Measurements from ENCODE around the gene ACAP1. TPM values are rescaled to one million over a fixed set of nuclear protein-coding genes. Genes with fewer than 3 reads are reported as not detected.
A peak's percentile ranks its signal among the peaks of the same experiment; 100 is the strongest.
"Not testable (repeated sequence)": the region's sequence is repeated elsewhere in the genome, so short reads cannot be mapped to it uniquely, and the experiment has no call there.

The ACAP1 gene
- total RNA-seq, 1 donor from 2014 or later, result 262 TPM

DNA sequence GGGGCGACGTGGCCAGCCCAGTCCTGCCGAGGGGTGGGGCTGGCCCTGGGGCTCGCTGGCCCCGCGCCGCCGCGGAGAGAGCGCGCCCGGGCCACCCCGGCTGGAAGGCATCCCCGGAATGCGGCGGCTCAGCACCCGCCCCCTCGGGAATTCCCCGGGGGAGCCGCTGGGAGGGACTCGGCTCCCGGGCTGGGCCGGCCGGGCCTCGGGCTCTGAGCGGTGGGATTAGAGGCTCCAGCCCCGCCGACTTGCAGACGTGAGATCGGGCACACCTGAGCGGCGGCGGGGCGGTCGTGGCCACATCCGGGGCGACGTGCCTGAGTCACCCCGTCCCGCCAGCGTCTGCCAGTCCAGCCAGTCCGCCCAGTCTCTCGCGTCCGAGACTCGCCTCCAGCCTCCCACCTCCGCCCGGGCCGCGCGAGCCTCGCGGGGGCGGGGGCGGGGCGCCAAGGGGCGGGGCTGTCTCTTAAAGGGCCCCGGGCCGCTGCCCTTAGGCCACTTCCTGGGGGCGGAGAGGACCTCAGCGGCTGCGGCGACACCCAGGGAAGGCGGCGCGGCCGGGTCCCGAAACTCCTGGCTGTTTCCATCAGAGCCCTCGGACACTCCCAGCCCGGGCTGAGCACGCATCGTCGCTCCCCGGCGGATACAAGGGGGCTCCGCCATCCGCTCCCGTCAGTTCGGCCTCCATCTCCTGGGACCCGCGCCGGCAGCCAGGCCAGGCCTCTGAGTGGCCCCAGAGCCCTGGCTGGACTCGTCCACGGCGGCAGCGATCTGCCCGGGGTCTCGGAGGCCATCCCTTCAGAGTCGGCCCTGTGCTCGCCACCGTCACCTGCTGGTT lies 15.6 kb downstream of the ACAP1 start, which contains the start of gene KCTD11:
Gene KCTD11 (plus strand): TSS at position 498 of the 838 bp plus-strand sequence.
- DNase-seq, result peak; percentile 94
- H3K27me3 Mint-ChIP-seq, result no peaks in the 10 kb centered on the region
- H3K27ac Mint-ChIP-seq, result peak within 1 kb of the TSS; percentile 92
- no peaks in the 10 kb centered on the region for H3K9me3 Mint-ChIP-seq
- H3K4me3 Mint-ChIP-seq, result peak within 1 kb of the TSS; percentile 88
- H3K4me1 Mint-ChIP-seq, result peaks cover 33% of the 10 kb centered on the region
- H3K36me3 Mint-ChIP-seq (ENCODE audit: low read depth), result peaks cover 35% of the 10 kb centered on the region
- intact Hi-C loops (cut with micrococcal nuclease), result loop anchor here (1.0 to 5.0 kb wide), 5 partner anchors 15 to 130 kb away; partner anchors contain the start of genes ACAP1, POLR2A, SLC2A4 and SLC35G6

DNA sequence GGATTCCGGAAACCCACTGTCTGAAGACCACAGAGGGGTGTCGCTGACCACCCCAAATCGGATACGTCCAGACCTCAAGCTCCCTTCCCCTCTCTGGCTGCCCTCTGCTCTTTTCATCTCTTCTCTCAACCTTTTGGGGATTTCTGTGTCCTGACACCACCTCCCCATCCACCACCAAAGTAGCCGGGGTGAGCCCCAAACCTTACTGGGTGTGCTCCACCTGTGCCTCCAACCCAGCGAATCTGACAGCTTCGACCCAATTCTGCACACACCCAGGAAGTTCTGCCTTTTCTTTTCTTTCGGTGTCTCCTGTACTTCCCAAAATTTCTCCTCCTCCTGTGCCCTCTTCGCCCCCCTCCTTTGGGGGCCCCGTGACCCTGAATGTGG lies 16.2 kb downstream of the ACAP1 start:
- Mint-ChIP-seq H3K4me3 (peak overlapping the region; percentile 88), H3K27ac (peak overlapping the region; percentile 92), H3K27me3 (no peaks in the 10 kb centered on the region), H3K4me1 (peaks cover 33% of the 10 kb centered on the region), H3K36me3 (ENCODE audit: low read depth) (peaks cover 30% of the 10 kb centered on the region), H3K9me3 (no peaks in the 10 kb centered on the region)
- intact Hi-C loops (cut with micrococcal nuclease), result loop anchor here (2.0 to 5.0 kb wide), 3 partner anchors 52 to 130 kb away; partner anchors contain the start of genes POLR2A, SLC2A4, SLC35G6 and TMEM256
- no peak for DNase-seq

DNA sequence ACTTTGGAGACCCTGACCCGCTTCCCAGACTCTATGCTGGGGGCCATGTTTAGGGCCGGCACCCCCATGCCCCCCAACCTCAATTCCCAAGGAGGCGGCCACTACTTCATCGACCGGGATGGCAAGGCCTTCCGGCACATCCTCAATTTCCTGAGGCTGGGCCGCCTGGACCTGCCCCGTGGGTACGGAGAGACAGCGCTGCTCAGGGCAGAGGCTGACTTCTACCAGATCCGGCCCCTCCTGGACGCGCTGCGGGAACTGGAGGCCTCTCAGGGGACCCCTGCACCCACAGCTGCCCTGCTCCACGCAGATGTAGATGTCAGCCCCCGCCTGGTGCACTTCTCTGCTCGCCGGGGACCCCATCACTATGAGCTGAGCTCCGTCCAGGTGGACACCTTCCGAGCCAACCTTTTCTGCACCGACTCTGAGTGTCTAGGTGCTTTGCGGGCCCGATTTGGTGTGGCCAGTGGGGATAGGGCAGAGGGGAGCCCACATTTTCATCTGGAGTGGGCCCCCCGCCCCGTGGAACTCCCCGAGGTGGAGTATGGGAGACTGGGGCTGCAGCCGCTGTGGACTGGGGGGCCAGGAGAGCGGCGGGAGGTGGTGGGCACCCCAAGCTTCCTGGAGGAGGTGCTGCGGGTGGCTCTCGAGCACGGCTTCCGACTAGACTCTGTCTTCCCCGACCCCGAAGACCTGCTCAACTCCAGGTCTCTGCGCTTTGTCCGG lies 16.7 kb downstream of the ACAP1 start:
- DNase-seq, result no peak
- Mint-ChIP-seq H3K4me3 (peak overlapping the region; percentile 88), H3K4me1 (peaks cover 33% of the 10 kb centered on the region), H3K36me3 (ENCODE audit: low read depth) (peaks cover 25% of the 10 kb centered on the region), H3K27me3 (no peaks in the 10 kb centered on the region), H3K27ac (peak overlapping the region; percentile 92), H3K9me3 (no peaks in the 10 kb centered on the region)
- intact Hi-C loops (cut with micrococcal nuclease), result loop anchor here (2.0 to 5.0 kb wide), 3 partner anchors 52 to 129 kb away; partner anchors contain the start of genes POLR2A, SLC2A4, SLC35G6 and TMEM256

DNA sequence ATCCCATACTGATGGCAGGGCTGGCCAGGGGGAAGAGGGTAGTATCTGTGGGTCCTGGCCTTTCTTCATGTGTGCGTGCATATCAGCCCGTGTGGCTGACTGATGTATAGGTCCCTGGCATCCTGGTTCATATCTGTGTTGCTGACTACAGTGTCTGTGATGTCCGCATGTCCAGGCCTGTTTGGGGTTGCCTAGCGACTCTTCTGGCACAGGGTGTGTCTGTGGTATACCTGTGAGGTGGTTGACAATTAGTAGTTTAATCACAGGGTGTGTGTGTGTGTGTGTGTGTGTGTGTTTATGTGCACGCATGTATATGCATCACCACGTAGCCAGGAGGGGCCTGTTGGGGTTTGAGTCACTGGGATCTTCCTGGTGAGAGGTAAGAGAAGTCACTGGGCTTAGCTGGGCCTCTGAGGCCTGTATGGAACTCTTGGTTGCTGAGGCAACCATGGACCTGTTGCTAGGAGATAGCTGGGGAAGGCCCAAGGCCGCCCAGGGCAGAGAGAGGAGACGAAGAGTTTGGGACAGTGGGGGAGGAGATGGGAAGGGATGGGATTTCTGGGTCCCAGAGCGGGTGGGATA lies 18.0 kb downstream of the ACAP1 start:
- H3K9me3 Mint-ChIP-seq, result no peaks in the 10 kb centered on the region

DNA sequence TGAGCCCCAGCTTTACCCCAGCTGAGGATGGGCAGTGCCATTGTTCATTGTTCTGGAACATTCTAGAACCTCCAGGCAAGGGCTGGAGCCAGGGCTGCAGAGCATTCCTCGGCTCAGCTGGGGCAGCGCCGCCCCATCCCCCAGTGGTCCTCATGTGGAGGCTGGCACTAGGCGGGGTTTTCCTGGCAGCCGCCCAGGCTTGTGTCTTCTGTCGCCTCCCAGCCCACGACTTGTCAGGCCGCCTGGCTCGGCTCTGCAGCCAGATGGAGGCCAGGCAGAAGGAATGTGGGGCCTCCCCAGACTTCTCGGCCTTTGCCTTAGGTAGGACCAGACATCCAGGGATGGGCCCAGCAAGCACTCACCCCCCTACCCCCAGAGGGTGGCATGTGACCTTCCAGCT lies 18.7 kb downstream of the ACAP1 start, which contains the start of gene TMEM95:
Gene TMEM95 (plus strand): TSS at position 104 of the 400 bp plus-strand sequence. CDS start 49 bp downstream, at position 153.
- no peaks in the 10 kb centered on the region for H3K9me3 Mint-ChIP-seq
- H3K4me1 Mint-ChIP-seq, result peaks cover 24% of the 10 kb centered on the region
- peak; percentile 67 for DNase-seq
- H3K36me3 Mint-ChIP-seq (ENCODE audit: low read depth), result peaks cover 13% of the 10 kb centered on the region
- intact Hi-C loops (cut with micrococcal nuclease), result no loop called here
- H3K27ac Mint-ChIP-seq, result peak within 1 kb of the TSS; percentile 81
- no peaks in the 10 kb centered on the region for H3K27me3 Mint-ChIP-seq
- peak within 1 kb of the TSS; percentile 36 for H3K4me3 Mint-ChIP-seq

More for the DNA sequence above, 18.0 kb downstream of the ACAP1 start:
- Mint-ChIP-seq H3K27me3 (no peaks in the 10 kb centered on the region), H3K4me3 (peak overlapping the region; percentile 36), H3K27ac (peak overlapping the region; percentile 81), H3K4me1 (peaks cover 28% of the 10 kb centered on the region), H3K36me3 (ENCODE audit: low read depth) (peaks cover 18% of the 10 kb centered on the region)
- DNase-seq, result peak; percentile 74
- intact Hi-C loops (cut with micrococcal nuclease), result loop anchor here (5.0 kb wide), 1 partner anchor 128 kb away; the partner anchor contains the start of genes POLR2A and SLC35G6

DNA sequence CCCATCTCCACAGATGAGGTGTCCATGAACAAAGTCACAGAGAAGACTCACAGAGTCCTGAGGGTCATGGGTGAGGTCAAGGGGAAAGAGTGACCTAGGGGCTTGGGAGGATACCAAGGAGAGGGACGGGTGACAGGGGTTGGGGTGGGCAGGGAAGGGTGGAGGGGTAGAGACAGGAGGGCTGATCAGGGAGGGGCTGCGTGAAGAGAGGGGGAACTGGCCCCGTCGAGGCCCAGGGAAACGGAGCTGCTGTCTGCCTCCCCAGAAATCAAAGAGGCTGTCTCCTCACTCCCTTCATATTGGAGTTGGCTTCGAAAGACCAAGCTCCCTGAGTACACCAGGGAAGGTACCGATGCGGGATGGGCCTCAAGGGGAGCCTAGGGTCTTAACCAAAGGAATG lies 19.2 kb downstream of the ACAP1 start:
- no peak overlapping the region for H3K27ac Mint-ChIP-seq
- H3K4me3 Mint-ChIP-seq, result no peak overlapping the region
- H3K27me3 Mint-ChIP-seq, result no peaks in the 10 kb centered on the region
- DNase-seq, result no peak
- H3K9me3 Mint-ChIP-seq, result no peaks in the 10 kb centered on the region
- H3K36me3 Mint-ChIP-seq (ENCODE audit: low read depth), result peaks cover 10% of the 10 kb centered on the region
- intact Hi-C loops (cut with micrococcal nuclease), result no loop called here
- peaks cover 24% of the 10 kb centered on the region for H3K4me1 Mint-ChIP-seq

DNA sequence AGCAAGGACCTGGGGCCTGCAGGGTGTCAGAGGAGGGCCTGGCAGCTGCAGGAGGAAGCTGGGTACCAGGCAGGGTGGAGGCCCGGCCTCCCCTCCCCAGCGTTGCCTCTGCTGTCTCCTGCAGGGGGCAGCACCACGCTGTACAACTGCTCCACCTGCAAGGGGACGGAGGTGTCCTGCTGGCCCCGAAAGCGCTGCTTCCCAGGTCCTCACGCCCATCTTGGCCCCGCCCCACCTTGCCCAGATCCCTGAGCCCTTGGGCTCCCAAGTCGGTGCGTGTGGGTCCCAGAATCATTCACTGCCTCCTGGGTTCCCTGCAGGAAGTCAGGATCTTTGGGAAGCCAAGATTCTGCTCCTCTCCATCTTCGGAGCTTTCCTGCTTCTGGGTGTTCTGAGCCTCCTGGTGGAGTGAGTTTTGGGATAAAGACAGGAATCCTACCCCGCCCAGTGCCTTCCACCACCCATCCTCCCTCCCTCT lies 19.8 kb downstream of the ACAP1 start:
- H3K27ac Mint-ChIP-seq, result peak overlapping the region; percentile 73
- peaks cover 23% of the 10 kb centered on the region for H3K4me1 Mint-ChIP-seq
- peaks cover 9% of the 10 kb centered on the region for H3K36me3 Mint-ChIP-seq (ENCODE audit: low read depth)
- no peak overlapping the region for H3K4me3 Mint-ChIP-seq
- intact Hi-C loops (cut with micrococcal nuclease), result loop anchor here (1.0 to 2.0 kb wide), 4 partner anchors 39 to 331 kb away; partner anchors contain the start of genes PLSCR3, SENP3, TMEM102 and TP53
- H3K9me3 Mint-ChIP-seq, result no peaks in the 10 kb centered on the region
- DNase-seq, result peak; percentile 96
- H3K27me3 Mint-ChIP-seq, result no peaks in the 10 kb centered on the region

DNA sequence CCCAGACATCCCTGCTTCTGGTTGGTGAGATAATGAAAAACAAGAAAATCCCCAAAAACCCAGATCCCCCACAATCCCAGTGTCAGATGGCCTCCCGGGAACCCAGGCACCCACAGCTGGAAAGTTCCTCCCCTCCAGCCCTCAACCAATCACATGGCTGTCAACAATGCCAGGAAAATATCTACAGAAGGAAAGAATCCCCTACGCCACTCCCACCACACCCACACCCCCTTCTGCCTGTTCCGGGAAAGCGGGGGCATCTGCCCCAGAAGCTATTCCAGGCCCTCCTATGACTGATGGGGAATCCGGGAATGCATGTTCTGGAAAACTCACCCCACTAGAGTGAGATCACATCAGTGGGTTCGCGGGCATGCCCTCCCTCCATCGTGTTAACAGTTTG lies 20.4 kb downstream of the ACAP1 start:
- Mint-ChIP-seq H3K36me3 (ENCODE audit: low read depth) (peaks cover 6% of the 10 kb centered on the region), H3K27ac (no peak overlapping the region), H3K4me1 (peaks cover 21% of the 10 kb centered on the region), H3K4me3 (no peak overlapping the region), H3K9me3 (no peaks in the 10 kb centered on the region), H3K27me3 (no peaks in the 10 kb centered on the region)
- no peak for DNase-seq
- intact Hi-C loops (cut with micrococcal nuclease), result loop anchor here (1.0 to 2.0 kb wide), 4 partner anchors 38 to 330 kb away; partner anchors contain the start of genes PLSCR3, SENP3, TMEM102 and TP53

DNA sequence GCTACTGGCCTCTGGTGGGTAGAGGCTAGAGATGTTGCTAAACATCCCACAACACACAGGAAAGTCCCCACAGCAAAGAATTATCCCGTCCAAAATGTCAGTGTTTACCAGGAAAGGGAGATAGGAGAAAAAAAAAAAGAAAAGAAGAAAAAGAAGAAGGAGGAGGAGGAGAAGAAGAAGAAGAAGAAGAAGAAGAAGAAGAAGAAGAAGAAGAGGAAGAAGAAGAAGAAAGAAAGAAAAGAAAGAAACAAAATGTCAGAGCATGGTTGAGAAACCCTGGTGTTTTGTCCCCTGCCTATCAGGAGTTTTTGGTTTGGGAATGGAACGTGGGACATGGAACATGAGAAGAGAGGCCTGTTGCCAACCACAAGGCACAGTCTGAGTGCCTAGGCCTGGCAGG lies 21.1 kb downstream of the ACAP1 start:
- H3K4me3 Mint-ChIP-seq, result no peak overlapping the region
- peaks cover 5% of the 10 kb centered on the region for H3K36me3 Mint-ChIP-seq (ENCODE audit: low read depth)
- peaks cover 21% of the 10 kb centered on the region for H3K4me1 Mint-ChIP-seq
- DNase-seq, result no peak
- H3K9me3 Mint-ChIP-seq, result no peaks in the 10 kb centered on the region
- H3K27ac Mint-ChIP-seq, result no peak overlapping the region
- no peaks in the 10 kb centered on the region for H3K27me3 Mint-ChIP-seq
- intact Hi-C loops (cut with micrococcal nuclease), result loop anchor here (2.0 kb wide), 2 partner anchors 37 to 329 kb away; partner anchors contain the start of genes PLSCR3 and TP53

DNA sequence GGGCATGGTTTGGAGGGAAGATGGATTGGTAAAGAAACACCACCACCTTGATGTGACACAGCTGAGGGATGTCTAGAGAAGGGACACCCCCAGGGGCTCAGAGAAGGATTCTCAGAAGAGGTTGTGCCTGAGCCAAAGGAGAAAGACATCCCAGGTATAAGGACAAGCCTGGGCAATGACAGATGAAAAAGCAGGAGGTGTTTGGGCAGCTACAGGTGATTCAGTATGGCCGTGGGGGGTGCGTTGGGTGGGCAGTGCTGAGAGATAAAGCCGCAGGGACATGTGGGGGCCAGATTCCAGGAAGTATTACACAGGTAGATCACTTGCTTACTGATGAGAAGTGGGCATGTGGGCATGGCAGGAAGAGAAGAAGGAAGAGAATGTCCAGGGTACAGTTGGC lies 25.6 kb downstream of the ACAP1 start:
- H3K27me3 Mint-ChIP-seq, result no peaks in the 10 kb centered on the region
- H3K4me3 Mint-ChIP-seq, result no peak overlapping the region
- no peak for DNase-seq
- H3K36me3 Mint-ChIP-seq (ENCODE audit: low read depth), result no peaks in the 10 kb centered on the region
- intact Hi-C loops (cut with micrococcal nuclease), result no loop called here
- peaks cover 2% of the 10 kb centered on the region for H3K4me1 Mint-ChIP-seq
- no peaks in the 10 kb centered on the region for H3K9me3 Mint-ChIP-seq
- no peak overlapping the region for H3K27ac Mint-ChIP-seq

DNA sequence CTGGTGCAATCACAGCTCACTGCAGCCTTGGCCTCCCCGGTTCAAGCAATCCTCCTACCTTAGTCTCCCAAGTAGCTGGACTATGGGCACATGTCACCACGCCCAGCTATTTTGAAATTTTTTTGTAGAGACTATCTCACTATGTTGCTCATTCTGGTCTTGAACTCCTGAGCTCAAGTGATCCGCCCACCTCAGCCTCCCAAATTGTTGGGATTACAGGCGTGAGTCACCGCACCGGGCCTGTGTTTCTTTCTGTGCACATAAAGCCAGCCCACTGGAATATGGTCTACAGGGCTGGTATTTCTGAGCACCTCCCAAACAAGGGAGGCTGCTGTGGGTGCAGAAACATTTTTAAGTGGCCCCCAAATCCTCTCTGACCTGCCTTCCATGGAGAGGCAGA lies 27.0 kb downstream of the ACAP1 start:
- H3K27ac Mint-ChIP-seq, result no peak overlapping the region
- no peak for DNase-seq
- no peak overlapping the region for H3K4me3 Mint-ChIP-seq
- peaks cover 2% of the 10 kb centered on the region for H3K4me1 Mint-ChIP-seq
- intact Hi-C loops (cut with micrococcal nuclease), result no loop called here
- H3K36me3 Mint-ChIP-seq (ENCODE audit: low read depth), result no peaks in the 10 kb centered on the region
- H3K9me3 Mint-ChIP-seq, result no peaks in the 10 kb centered on the region
- H3K27me3 Mint-ChIP-seq, result peaks cover 2% of the 10 kb centered on the region

DNA sequence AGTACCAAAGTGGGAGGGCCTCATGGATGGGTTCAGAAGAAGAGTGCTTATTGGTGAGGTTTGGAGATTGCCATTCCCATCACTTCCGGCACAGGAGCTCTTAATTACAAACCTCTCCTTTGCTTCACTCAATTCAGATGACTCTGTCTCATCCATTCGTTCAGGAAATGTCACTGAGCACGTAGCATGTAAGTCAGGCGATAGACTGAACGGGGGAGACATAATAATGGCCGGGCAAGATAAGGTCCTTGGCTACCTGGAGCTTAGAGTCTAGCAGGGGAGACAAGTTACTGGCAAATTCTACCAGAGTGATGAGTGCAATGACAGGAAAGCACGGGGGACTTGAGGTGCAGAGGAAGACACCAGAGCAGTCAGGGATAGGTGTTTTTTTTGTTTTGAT lies 29.6 kb downstream of the ACAP1 start:
- intact Hi-C loops (cut with micrococcal nuclease); DNase-seq; H3K36me3 Mint-ChIP-seq (ENCODE audit: low read depth); H3K4me1 Mint-ChIP-seq; H3K9me3 Mint-ChIP-seq; H3K4me3 Mint-ChIP-seq; H3K27ac Mint-ChIP-seq: not testable (repeated sequence)
- peaks cover 10% of the 10 kb centered on the region for H3K27me3 Mint-ChIP-seq

DNA sequence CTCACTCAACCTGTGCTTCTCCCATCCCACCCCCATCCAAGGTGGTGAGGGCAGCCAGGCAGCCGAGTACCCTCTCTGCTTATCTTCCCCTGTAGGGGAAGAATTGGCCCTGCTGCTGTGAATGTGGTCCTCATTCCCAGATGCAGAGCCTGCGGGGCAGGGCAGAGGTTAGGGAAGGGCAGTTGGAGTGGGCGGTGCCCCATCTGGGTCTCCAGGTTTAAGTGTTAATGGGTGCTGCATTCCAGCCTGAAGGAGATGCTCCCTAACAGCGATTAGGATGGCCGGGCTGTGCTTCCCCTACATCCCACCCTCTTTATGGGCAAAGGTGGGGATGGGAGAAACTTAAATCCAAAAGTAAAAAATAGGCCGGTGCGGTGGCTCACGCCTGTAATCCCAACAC lies 30.8 kb downstream of the ACAP1 start:
- H3K36me3 Mint-ChIP-seq (ENCODE audit: low read depth), result no peaks in the 10 kb centered on the region
- H3K27ac Mint-ChIP-seq, result no peak overlapping the region
- H3K4me1 Mint-ChIP-seq, result peaks cover under 1% of the 10 kb centered on the region
- intact Hi-C loops (cut with micrococcal nuclease), result no loop called here
- peaks cover 12% of the 10 kb centered on the region for H3K27me3 Mint-ChIP-seq
- H3K9me3 Mint-ChIP-seq, result no peaks in the 10 kb centered on the region
- no peak overlapping the region for H3K4me3 Mint-ChIP-seq
- peak; percentile 49 for DNase-seq

Measured in activated CD4-positive, alpha-beta T cell treated with anti-CD3 and anti-CD28 coated beads, Interleukin-2, amount 10 ng/mL, durations not matched to agents 24 days and 14 days (primary cell).